Measurements from ENCODE around the gene DPF3. TPM values are rescaled to one million over a fixed set of nuclear protein-coding genes. Genes with fewer than 3 reads are reported as not detected.

The DPF3 gene
- total and polyA plus RNA-seq, 7 donors, result 2.3 to 25.3 (median 19.4) TPM

- intact Hi-C loops (cut with DNase I), result no loop called here
- DNase-seq (no peak), ATAC-seq (peak; percentile 74 to 80 (median 76))
- WGBS, 3 donors, result 24 to 45% (median 26%) methylated on average over 3 of the region's 3 CpGs
- Histone ChIP-seq H3K9me3 (no peaks in the 10 kb centered on the region), H3K4me3 (no peak overlapping the region), H3K4me1 (peaks cover 34% of the 10 kb centered on the region), H3K27ac (peak overlapping the region; percentile 2), H3K27me3 (ENCODE audit: insufficient read depth in 3 of 3, low read length in 2 of 3) (no peaks in the 10 kb centered on the region), H3K36me3 (ENCODE audit: insufficient read depth in 1 of 2, low read depth in 1 of 2) (no peaks in the 10 kb centered on the region)
- peak; percentile 40 for TF ChIP-seq CTCF (IDR thresholded peaks at IDR 0.05)
Measured at GRCh38 chr14:72736308-72736707, 157.6 kb downstream of the DPF3 start.

GRCh38 chr14:72732022-72732780 is 161.7 kb downstream of the DPF3 start:
- intact Hi-C loops (cut with DNase I), result no loop called here
- Histone ChIP-seq H3K27me3 (ENCODE audit: insufficient read depth in 3 of 3, low read length in 2 of 3) (no peaks in the 10 kb centered on the region), H3K27ac (peak overlapping the region; percentile 5), H3K4me1 (peaks cover 23% of the 10 kb centered on the region), H3K9me3 (no peaks in the 10 kb centered on the region), H3K36me3 (ENCODE audit: insufficient read depth in 1 of 2, low read depth in 1 of 2) (peaks cover 0 to 17% of the 10 kb centered on the region in 2 donors), H3K4me3 (no peak overlapping the region)
- ATAC-seq, result peak in 1 of 4 donors; percentile 62
- 74 to 81% (median 80%) methylated on average over 15 to 16 of the region's 16 CpGs for WGBS, 3 donors
- no peak for TF ChIP-seq CTCF (IDR thresholded peaks at IDR 0.05)
- DNase-seq, result no peak

- H3K4me1 ChIP-seq, result peaks cover 15% of the 10 kb centered on the region
- ATAC-seq (no peak), DNase-seq (no peak)
- H3K4me3 ChIP-seq, result no peak overlapping the region
- WGBS, 3 donors, result 89 to 91% (median 91%) methylated on average over 18 of the region's 18 CpGs
- TF ChIP-seq CTCF (IDR thresholded peaks at IDR 0.05), result no peak
- no peaks in the 10 kb centered on the region for H3K27me3 ChIP-seq (ENCODE audit: insufficient read depth in 3 of 3, low read length in 2 of 3)
- H3K9me3 ChIP-seq, result no peaks in the 10 kb centered on the region
- no peak overlapping the region for H3K27ac ChIP-seq
- H3K36me3 ChIP-seq (ENCODE audit: insufficient read depth in 1 of 2, low read depth in 1 of 2), result peaks cover 0 to 17% of the 10 kb centered on the region in 2 donors
- intact Hi-C loops (cut with DNase I), result no loop called here
Measured at GRCh38 chr14:72731252-72732020, 162.5 kb downstream of the DPF3 start.

GRCh38 chr14:72730468-72730867 is 163.4 kb downstream of the DPF3 start:
- no peaks in the 10 kb centered on the region for H3K27me3 ChIP-seq (ENCODE audit: insufficient read depth in 3 of 3, low read length in 2 of 3)
- WGBS, 3 donors, result 94 to 98% (median 96%) methylated on average over 4 of the region's 4 CpGs
- H3K4me3 ChIP-seq, result no peak overlapping the region
- no peaks in the 10 kb centered on the region for H3K9me3 ChIP-seq
- H3K27ac ChIP-seq, result no peak overlapping the region
- peaks cover 0 to 17% of the 10 kb centered on the region in 2 donors for H3K36me3 ChIP-seq (ENCODE audit: insufficient read depth in 1 of 2, low read depth in 1 of 2)
- DNase-seq, result no peak
- intact Hi-C loops (cut with DNase I), result no loop called here
- H3K4me1 ChIP-seq, result peaks cover 15% of the 10 kb centered on the region
- ATAC-seq, result no peak
- TF ChIP-seq CTCF (IDR thresholded peaks at IDR 0.05), result no peak
